ENCODE data around the gene LTO1. TPM values are rescaled to one million over a fixed set of nuclear protein-coding genes. Genes with fewer than 3 reads are reported as not detected.

The LTO1 gene
- total and polyA plus RNA-seq, 10 of the 15 experiments (the other 5 are each of a cell fraction or from before 2014, with no cell fraction given): 2.6 to 27.5 (median 14.4) TPM

- no peak overlapping the region for H3K9ac ChIP-seq (ENCODE audit: control insufficient read depth, insufficient read depth, low read length)
- H3K36me3 ChIP-seq (ENCODE audit: control insufficient read depth in 2 of 2, insufficient read depth in 2 of 2, low read length in 1 of 2): no peaks in the 10 kb centered on the region
- DNase-seq (ENCODE audit: low read depth, low spot score) (no peak), FAIRE-seq (no peak), ATAC-seq (no peak)
- peaks cover 3% of the 10 kb centered on the region; the same call in 1 of the 2 replicates for H4K20me1 ChIP-seq (ENCODE audit: control insufficient read depth, insufficient read depth)
- H3K79me2 ChIP-seq (ENCODE audit: control insufficient read depth, insufficient read depth, low read length): no peaks in the 10 kb centered on the region
- no TSS peak for BruUV-seq (replicated peaks)
- ChIA-PET SMC1A (ENCODE audit: uncharacterized antibody, unreplicated experiment) (interaction anchor here (0.7 to 2.6 kb wide), 2 partner anchors 11 to 1066 kb away, joined by 3 to 6 read pairs; no protein-coding TSS in a partner anchor), POLR2A (interaction anchor here (0.6 kb wide), 1 partner anchor 506 kb away, joined by 9 read pairs; no protein-coding TSS in a partner anchor), CTCF (interaction anchor here (2.2 to 3.9 kb wide), 2 partner anchors 11 to 559 kb away, joined by 5 to 15 read pairs; no protein-coding TSS in a partner anchor), RAD21 (ENCODE audit: unreplicated experiment) (interaction anchor here (0.9 kb wide), 1 partner anchor 559 kb away, joined by 3 read pairs; no protein-coding TSS in a partner anchor)
- WGBS (ENCODE audit: insufficient coverage, insufficient replicate concordance, low lambda C conversion rate, missing lambda C conversion rate): 84% methylated on average over 4 of the region's 4 CpGs
- no peak overlapping the region for H3K4me2 ChIP-seq (ENCODE audit: control insufficient read depth, insufficient read depth)
- no peak overlapping the region for H3K4me3 ChIP-seq
- H2AFZ ChIP-seq (ENCODE audit: control insufficient read depth, low read depth, low read length): no peak overlapping the region
- no peak for TF ChIP-seq POLR2AphosphoS2 (IDR thresholded peaks at IDR 0.05; ENCODE audit: low read depth, low read length)
- TF ChIP-seq RB1 (IDR thresholded peaks at IDR 0.05; ENCODE audit: borderline replicate concordance): no peak
- no peak for TF ChIP-seq CREB1 (IDR thresholded peaks at IDR 0.05; ENCODE audit: low read depth)
- TF ChIP-seq, protein P1, sequence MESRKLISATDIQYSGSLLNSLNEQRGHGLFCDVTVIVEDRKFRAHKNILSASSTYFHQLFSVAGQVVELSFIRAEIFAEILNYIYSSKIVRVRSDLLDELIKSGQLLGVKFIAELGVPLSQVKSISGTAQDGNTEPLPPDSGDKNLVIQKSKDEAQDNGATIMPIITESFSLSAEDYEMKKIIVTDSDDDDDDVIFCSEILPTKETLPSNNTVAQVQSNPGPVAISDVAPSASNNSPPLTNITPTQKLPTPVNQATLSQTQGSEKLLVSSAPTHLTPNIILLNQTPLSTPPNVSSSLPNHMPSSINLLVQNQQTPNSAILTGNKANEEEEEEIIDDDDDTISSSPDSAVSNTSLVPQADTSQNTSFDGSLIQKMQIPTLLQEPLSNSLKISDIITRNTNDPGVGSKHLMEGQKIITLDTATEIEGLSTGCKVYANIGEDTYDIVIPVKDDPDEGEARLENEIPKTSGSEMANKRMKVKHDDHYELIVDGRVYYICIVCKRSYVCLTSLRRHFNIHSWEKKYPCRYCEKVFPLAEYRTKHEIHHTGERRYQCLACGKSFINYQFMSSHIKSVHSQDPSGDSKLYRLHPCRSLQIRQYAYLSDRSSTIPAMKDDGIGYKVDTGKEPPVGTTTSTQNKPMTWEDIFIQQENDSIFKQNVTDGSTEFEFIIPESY (IDR thresholded peaks at IDR 0.05): no peak
- TF ChIP-seq ESRRA (IDR thresholded peaks at IDR 0.05; ENCODE audit: low read length): no peak
- TF ChIP-seq NR2C1 (IDR thresholded peaks at IDR 0.05): no peak
- no peak for TF ChIP-seq BACH1 (IDR thresholded peaks at IDR 0.05; ENCODE audit: borderline replicate concordance)
- no peak for TF ChIP-seq ZNF24 (IDR thresholded peaks at IDR 0.05)
- TF ChIP-seq TCF12 (IDR thresholded peaks at IDR 0.05; ENCODE audit: low read depth, low read length): no peak
- no peak for TF ChIP-seq GABPA (IDR thresholded peaks at IDR 0.05; ENCODE audit: low read depth)
- TF ChIP-seq, protein P2, sequence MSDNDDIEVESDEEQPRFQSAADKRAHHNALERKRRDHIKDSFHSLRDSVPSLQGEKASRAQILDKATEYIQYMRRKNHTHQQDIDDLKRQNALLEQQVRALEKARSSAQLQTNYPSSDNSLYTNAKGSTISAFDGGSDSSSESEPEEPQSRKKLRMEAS (IDR thresholded peaks at IDR 0.05; ENCODE audit: low read depth, low read length): no peak
- in situ Hi-C loops (cut with MboI): loop anchor here (10.0 kb wide), 1 partner anchor 555 kb away; no protein-coding TSS in a partner anchor
- no peaks in the 10 kb centered on the region for H3K27me3 ChIP-seq (replicated peaks in 1 of 2; ENCODE audit: control insufficient read depth in 2 of 2, insufficient read depth in 2 of 2, low read length in 1 of 2)
- intact Hi-C loops (cut with micrococcal nuclease; ENCODE audit: unreplicated experiment): no loop called here
- no peaks in the 10 kb centered on the region for H3K4me1 ChIP-seq (ENCODE audit: control insufficient read depth, insufficient read depth, low read length)
- no peaks in the 10 kb centered on the region; the same call in 2 of the 3 replicates for H3K9me3 ChIP-seq (replicated peaks; ENCODE audit: control insufficient read depth, insufficient read depth, low read length)
- no peak overlapping the region for H3K27ac ChIP-seq (ENCODE audit: control insufficient read depth, insufficient read depth)
Measured at GRCh38 chr11:69660001-69660500, 15.1 kb downstream of the LTO1 start.
